NCI-H146 treated with DMSO at 0.1 percent for 48 hours (cell line): ENCODE results near the gene CDKN2AIP.

ENCODE experiments used
- DNase-seq: peaks from one replicate; lab custom pipeline; 2025; ENCODE audit not compliant: unreplicated experiment; lab: John Stamatoyannopoulos, UW

The CDKN2AIP gene

GRCh38 chr4:183493246-183493645 lies 48.8 kb downstream of the CDKN2AIP start:
- no peak for DNase-seq

- DNase-seq, result no peak
Observed at GRCh38 chr4:183495184-183495583, 50.7 kb downstream of the CDKN2AIP start.
